ENCODE measurements around the gene CSRP2.

The CSRP2 gene

GRCh38 chr12:76922866-76923265, 44.0 kb upstream of the CSRP2 start:
- no peak overlapping the region for H3K4me3 ChIP-seq (ENCODE audit: insufficient read depth, low read length, poor library complexity, severe bottlenecking)
- H3K9me2 ChIP-seq (replicated peaks; ENCODE audit: insufficient read depth, low read length), result no peaks in the 10 kb centered on the region
- no peaks in the 10 kb centered on the region for H3K9me3 ChIP-seq (ENCODE audit: insufficient read depth, low read length)
- no peaks in the 10 kb centered on the region for H4K20me1 ChIP-seq (ENCODE audit: low read depth, low read length)
- no peak for TF ChIP-seq EZH2phosphoT487 (conservative IDR thresholded peaks at IDR 0.05; ENCODE audit: low read length)
- TF ChIP-seq CTCF (IDR thresholded peaks at IDR 0.05; ENCODE audit: insufficient read depth, low read length, poor library complexity, severe bottlenecking), result no peak
- H3K4me2 ChIP-seq (ENCODE audit: low read depth, low read length, poor library complexity, severe bottlenecking), result no peak overlapping the region
- no peak overlapping the region for H3K27ac ChIP-seq (ENCODE audit: low read depth, low read length)
- H3K27me3 ChIP-seq (ENCODE audit: low read length), result no peaks in the 10 kb centered on the region
- H3K9ac ChIP-seq (ENCODE audit: low read length), result no peak overlapping the region
- no peak overlapping the region for H2AFZ ChIP-seq (ENCODE audit: low read depth, low read length, severe bottlenecking)
- no peaks in the 10 kb centered on the region for H3K36me3 ChIP-seq (ENCODE audit: low read length)
- no peaks in the 10 kb centered on the region for H3K79me2 ChIP-seq (ENCODE audit: insufficient read depth, low read length)
- H3F3A ChIP-seq (ENCODE audit: insufficient read depth), result no peaks in the 10 kb centered on the region

GRCh38 chr12:76921891-76922664, 43.3 kb upstream of the CSRP2 start:
- TF ChIP-seq EZH2phosphoT487 (conservative IDR thresholded peaks at IDR 0.05; ENCODE audit: low read length) (no peak), CTCF (IDR thresholded peaks at IDR 0.05; ENCODE audit: insufficient read depth, low read length, poor library complexity, severe bottlenecking) (no peak)
- Histone ChIP-seq H3K9me3 (ENCODE audit: insufficient read depth, low read length) (no peaks in the 10 kb centered on the region), H3K9ac (ENCODE audit: low read length) (no peak overlapping the region)

GRCh38 chr12:76921100-76921471, 42.3 kb upstream of the CSRP2 start:
- Histone ChIP-seq H4K20me1 (ENCODE audit: low read depth, low read length) (no peaks in the 10 kb centered on the region), H2AFZ (ENCODE audit: low read depth, low read length, severe bottlenecking) (no peak overlapping the region), H3K4me3 (ENCODE audit: insufficient read depth, low read length, poor library complexity, severe bottlenecking) (no peak overlapping the region), H3K9ac (ENCODE audit: low read length) (no peak overlapping the region), H3F3A (ENCODE audit: insufficient read depth) (no peaks in the 10 kb centered on the region), H3K27me3 (ENCODE audit: low read length) (no peaks in the 10 kb centered on the region), H3K27ac (ENCODE audit: low read depth, low read length) (no peak overlapping the region), H3K9me2 (replicated peaks; ENCODE audit: insufficient read depth, low read length) (no peaks in the 10 kb centered on the region), H3K9me3 (ENCODE audit: insufficient read depth, low read length) (no peaks in the 10 kb centered on the region), H3K4me2 (ENCODE audit: low read depth, low read length, poor library complexity, severe bottlenecking) (no peak overlapping the region), H3K79me2 (ENCODE audit: insufficient read depth, low read length) (no peaks in the 10 kb centered on the region), H3K36me3 (ENCODE audit: low read length) (no peaks in the 10 kb centered on the region)
- no peak for TF ChIP-seq CTCF (IDR thresholded peaks at IDR 0.05; ENCODE audit: insufficient read depth, low read length, poor library complexity, severe bottlenecking)
- no peak for TF ChIP-seq EZH2phosphoT487 (conservative IDR thresholded peaks at IDR 0.05; ENCODE audit: low read length)

More at GRCh38 chr12:76921891-76922664, 43.3 kb upstream of the CSRP2 start:
- H3K4me2 ChIP-seq (ENCODE audit: low read depth, low read length, poor library complexity, severe bottlenecking), result no peak overlapping the region
- no peaks in the 10 kb centered on the region for H4K20me1 ChIP-seq (ENCODE audit: low read depth, low read length)
- no peaks in the 10 kb centered on the region for H3K79me2 ChIP-seq (ENCODE audit: insufficient read depth, low read length)
- no peaks in the 10 kb centered on the region for H3K27me3 ChIP-seq (ENCODE audit: low read length)
- H3K36me3 ChIP-seq (ENCODE audit: low read length), result no peaks in the 10 kb centered on the region
- H3K9me2 ChIP-seq (replicated peaks; ENCODE audit: insufficient read depth, low read length), result no peaks in the 10 kb centered on the region
- H3K27ac ChIP-seq (ENCODE audit: low read depth, low read length), result no peak overlapping the region
- no peak overlapping the region for H3K4me3 ChIP-seq (ENCODE audit: insufficient read depth, low read length, poor library complexity, severe bottlenecking)
- H3F3A ChIP-seq (ENCODE audit: insufficient read depth), result no peaks in the 10 kb centered on the region
- no peak overlapping the region for H2AFZ ChIP-seq (ENCODE audit: low read depth, low read length, severe bottlenecking)
